ENCODE data around the gene LARP7.

Gene LARP7

DNA sequence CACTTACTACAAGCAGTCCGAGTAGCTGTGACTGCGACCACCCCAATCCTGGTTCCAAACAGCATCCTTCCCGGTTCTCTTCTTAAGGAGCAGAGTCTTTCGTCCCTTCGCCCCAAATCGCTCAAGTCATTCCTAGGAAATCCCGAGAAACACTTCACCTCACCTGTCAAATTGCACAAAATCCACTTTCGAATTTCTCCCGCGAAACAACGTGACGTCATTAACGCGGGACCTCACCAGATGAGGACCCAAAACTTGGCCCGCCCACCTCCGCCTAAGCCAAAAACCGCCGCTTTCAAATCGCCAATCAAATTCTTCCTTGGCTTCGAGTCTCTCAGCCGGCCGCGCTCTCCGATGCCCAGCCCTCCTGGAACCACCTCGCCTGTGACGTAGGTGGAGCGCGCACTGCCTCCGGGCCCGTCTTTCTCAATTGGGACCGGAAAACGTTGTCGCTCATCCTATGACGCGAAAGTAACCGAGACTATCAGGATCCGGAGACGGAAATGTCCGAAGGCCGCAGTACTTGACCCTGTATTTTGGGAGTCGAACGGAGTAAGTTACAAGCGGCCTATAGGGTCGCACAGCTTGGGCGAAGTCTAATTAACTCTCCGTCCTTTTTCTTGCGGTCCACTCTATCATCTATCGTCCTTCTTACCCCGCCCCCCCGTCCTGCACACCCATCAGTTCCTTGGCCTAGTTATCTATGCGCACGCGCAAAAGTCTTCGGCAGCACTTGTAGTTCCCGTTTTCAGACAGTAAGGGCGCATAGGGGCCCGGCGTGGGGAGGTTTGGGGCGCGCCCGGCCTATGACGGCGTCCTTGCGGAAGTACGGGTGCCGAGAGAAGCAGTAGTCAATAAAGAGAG is at the start of gene LARP7, which contains the start of gene ZGRF1:
TSS of gene LARP7 (plus strand) at position 456 of the 864 bp plus-strand sequence. CDS start 7,527 bp downstream, outside the sequence.
TSS of gene ZGRF1 (minus strand) at position 222 of the 864 bp plus-strand sequence. CDS start 3,733 bp downstream, outside the sequence.
- no peak for TF ChIP-seq EZH2phosphoT487 (conservative IDR thresholded peaks at IDR 0.05; ENCODE audit: low read length)
- TF ChIP-seq, protein P1, sequence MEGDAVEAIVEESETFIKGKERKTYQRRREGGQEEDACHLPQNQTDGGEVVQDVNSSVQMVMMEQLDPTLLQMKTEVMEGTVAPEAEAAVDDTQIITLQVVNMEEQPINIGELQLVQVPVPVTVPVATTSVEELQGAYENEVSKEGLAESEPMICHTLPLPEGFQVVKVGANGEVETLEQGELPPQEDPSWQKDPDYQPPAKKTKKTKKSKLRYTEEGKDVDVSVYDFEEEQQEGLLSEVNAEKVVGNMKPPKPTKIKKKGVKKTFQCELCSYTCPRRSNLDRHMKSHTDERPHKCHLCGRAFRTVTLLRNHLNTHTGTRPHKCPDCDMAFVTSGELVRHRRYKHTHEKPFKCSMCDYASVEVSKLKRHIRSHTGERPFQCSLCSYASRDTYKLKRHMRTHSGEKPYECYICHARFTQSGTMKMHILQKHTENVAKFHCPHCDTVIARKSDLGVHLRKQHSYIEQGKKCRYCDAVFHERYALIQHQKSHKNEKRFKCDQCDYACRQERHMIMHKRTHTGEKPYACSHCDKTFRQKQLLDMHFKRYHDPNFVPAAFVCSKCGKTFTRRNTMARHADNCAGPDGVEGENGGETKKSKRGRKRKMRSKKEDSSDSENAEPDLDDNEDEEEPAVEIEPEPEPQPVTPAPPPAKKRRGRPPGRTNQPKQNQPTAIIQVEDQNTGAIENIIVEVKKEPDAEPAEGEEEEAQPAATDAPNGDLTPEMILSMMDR (IDR thresholded peaks at IDR 0.05; ENCODE audit: insufficient read depth, low read length, poor library complexity, severe bottlenecking): peak; percentile 10
- H3F3A ChIP-seq (ENCODE audit: insufficient read depth): peaks cover 7% of the 10 kb centered on the region; the same call in 1 of the 2 replicates
- H3K9me2 ChIP-seq (replicated peaks; ENCODE audit: insufficient read depth, low read length): no peaks in the 10 kb centered on the region
- peak within 1 kb of the TSS; percentile 87 for H3K4me2 ChIP-seq (ENCODE audit: low read depth, low read length, poor library complexity, severe bottlenecking)
- peak within 1 kb of the TSS; percentile 80 for H3K4me3 ChIP-seq (ENCODE audit: insufficient read depth, low read length, poor library complexity, severe bottlenecking)
- H3K27ac ChIP-seq (ENCODE audit: low read depth, low read length): peak within 1 kb of the TSS; percentile 76
- H3K9ac ChIP-seq (ENCODE audit: low read length): peak within 1 kb of the TSS; percentile 74
- peaks cover 37% of the 10 kb centered on the region for H3K79me2 ChIP-seq (ENCODE audit: insufficient read depth, low read length)
- H3K9me3 ChIP-seq (ENCODE audit: insufficient read depth, low read length): no peaks in the 10 kb centered on the region
- no peaks in the 10 kb centered on the region for H3K36me3 ChIP-seq (ENCODE audit: low read length)
- H3K27me3 ChIP-seq (ENCODE audit: low read length): no peaks in the 10 kb centered on the region
- H4K20me1 ChIP-seq (ENCODE audit: low read depth, low read length): no peaks in the 10 kb centered on the region
- peak within 1 kb of the TSS; percentile 71 for H2AFZ ChIP-seq (ENCODE audit: low read depth, low read length, severe bottlenecking)

DNA sequence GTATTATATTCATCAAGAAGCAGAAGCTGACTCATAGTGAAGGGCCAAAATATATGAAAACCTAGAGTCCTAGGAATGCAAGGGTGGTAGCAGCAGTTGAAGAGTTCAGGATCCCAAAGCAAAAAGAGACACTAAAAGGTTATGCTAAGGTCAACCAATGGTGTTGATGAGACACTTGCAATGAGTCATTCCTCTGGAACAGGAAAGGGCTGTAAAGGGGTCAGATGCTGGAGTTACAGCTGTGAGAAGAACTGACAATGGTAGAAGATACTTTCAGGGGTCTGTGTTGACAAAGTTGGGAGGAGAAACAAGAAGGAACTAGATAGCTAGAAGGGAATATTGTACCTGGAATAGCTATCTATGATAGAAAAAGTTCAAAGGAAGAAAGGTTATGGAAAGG is 47.7 kb upstream of the LARP7 start:
- Histone ChIP-seq H3K4me2 (ENCODE audit: low read depth, low read length, poor library complexity, severe bottlenecking) (no peak overlapping the region), H3K9me2 (replicated peaks; ENCODE audit: insufficient read depth, low read length) (no peaks in the 10 kb centered on the region), H3K9ac (ENCODE audit: low read length) (no peak overlapping the region), H3K27ac (ENCODE audit: low read depth, low read length) (no peak overlapping the region), H3K4me3 (ENCODE audit: insufficient read depth, low read length, poor library complexity, severe bottlenecking) (no peak overlapping the region), H3K9me3 (ENCODE audit: insufficient read depth, low read length) (no peaks in the 10 kb centered on the region), H3K27me3 (ENCODE audit: low read length) (no peaks in the 10 kb centered on the region), H2AFZ (ENCODE audit: low read depth, low read length, severe bottlenecking) (no peak overlapping the region), H3F3A (ENCODE audit: insufficient read depth) (no peaks in the 10 kb centered on the region), H3K79me2 (ENCODE audit: insufficient read depth, low read length) (no peaks in the 10 kb centered on the region), H3K36me3 (ENCODE audit: low read length) (no peaks in the 10 kb centered on the region), H4K20me1 (ENCODE audit: low read depth, low read length) (no peaks in the 10 kb centered on the region)
- TF ChIP-seq, protein P1 (IDR thresholded peaks at IDR 0.05; ENCODE audit: insufficient read depth, low read length, poor library complexity, severe bottlenecking): no peak
- TF ChIP-seq EZH2phosphoT487 (conservative IDR thresholded peaks at IDR 0.05; ENCODE audit: low read length): no peak

DNA sequence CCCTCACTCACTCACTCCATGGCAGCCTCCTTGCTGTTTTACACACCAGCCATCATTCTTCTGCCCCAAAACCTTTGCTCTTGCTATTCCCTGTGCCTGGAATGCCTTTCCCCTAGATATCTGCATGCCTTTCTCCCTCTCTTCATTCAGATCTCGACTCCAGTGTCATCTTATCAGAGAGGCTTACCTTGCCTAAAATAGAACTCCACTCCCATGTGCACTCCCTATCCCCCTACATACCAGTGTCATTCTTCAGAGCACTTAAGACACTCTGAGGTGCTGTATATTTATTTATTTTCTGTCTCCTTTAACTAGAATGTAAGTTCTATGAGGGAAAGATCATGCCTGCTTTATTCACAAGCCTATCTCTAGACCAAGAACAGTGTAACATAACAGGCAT is 45.4 kb upstream of the LARP7 start:
- no peak overlapping the region for H3K27ac ChIP-seq (ENCODE audit: low read depth, low read length)
- H3K79me2 ChIP-seq (ENCODE audit: insufficient read depth, low read length): no peaks in the 10 kb centered on the region
- H3K4me3 ChIP-seq (ENCODE audit: insufficient read depth, low read length, poor library complexity, severe bottlenecking): no peak overlapping the region
- no peaks in the 10 kb centered on the region for H4K20me1 ChIP-seq (ENCODE audit: low read depth, low read length)
- H3K4me2 ChIP-seq (ENCODE audit: low read depth, low read length, poor library complexity, severe bottlenecking): no peak overlapping the region
- no peaks in the 10 kb centered on the region for H3K36me3 ChIP-seq (ENCODE audit: low read length)
- H3K9me2 ChIP-seq (replicated peaks; ENCODE audit: insufficient read depth, low read length): no peaks in the 10 kb centered on the region
- H3K9ac ChIP-seq (ENCODE audit: low read length): no peak overlapping the region
- H3F3A ChIP-seq (ENCODE audit: insufficient read depth): no peaks in the 10 kb centered on the region
- no peaks in the 10 kb centered on the region for H3K9me3 ChIP-seq (ENCODE audit: insufficient read depth, low read length)
- TF ChIP-seq EZH2phosphoT487 (conservative IDR thresholded peaks at IDR 0.05; ENCODE audit: low read length): no peak
- TF ChIP-seq, protein P1 (IDR thresholded peaks at IDR 0.05; ENCODE audit: insufficient read depth, low read length, poor library complexity, severe bottlenecking): no peak
- H3K27me3 ChIP-seq (ENCODE audit: low read length): no peaks in the 10 kb centered on the region
- H2AFZ ChIP-seq (ENCODE audit: low read depth, low read length, severe bottlenecking): no peak overlapping the region

Measured in SU-DHL-6 (cell line).